Cardiac septum (tissue), 1 donor: ENCODE results near the gene TAF9B. TPM values are rescaled to one million over a fixed set of nuclear protein-coding genes. Genes with fewer than 3 reads are reported as not detected.
"Not testable (repeated sequence)": the region's sequence is repeated elsewhere in the genome, so short reads cannot be mapped to it uniquely, and the experiment has no call there.

ENCODE experiments used
- DNase-seq: peaks from one replicate; pipeline ENCODE4 v3.0.0-alpha.2; 2020; ENCODE audit warnings: low spot score
- intact Hi-C: fragments of 100-400 bp; cut with DNase I; formaldehyde crosslinking; loops from one replicate; pipeline ENCODE4 v1.14.0; 2022
- total RNA-seq: library from RNA; stranded (reverse); fragmentation: NEBNext Ultra II Directional; extraction: Animal tissue kit (Norgen Biotek cat#: 25700); gene quantifications from one replicate; pipeline ENCODE4 v1.2.1, GENCODE V29; 2021
- donor health status: DM: no; HTN: no; CAD: no.

Gene TAF9B
- total RNA-seq, 1 donor from 2014 or later = 19.6 TPM

GRCh38 chrX:78119521-78120227, 19.8 kb downstream of the TAF9B start:
- intact Hi-C loops = no loop called here
- no peak for DNase-seq

- intact Hi-C loops = no loop called here
- DNase-seq = no peak
Observed at GRCh38 chrX:78118628-78119027, 20.8 kb downstream of the TAF9B start.

GRCh38 chrX:78116766-78117165, 22.7 kb downstream of the TAF9B start:
- intact Hi-C loops = no loop called here

DNA sequence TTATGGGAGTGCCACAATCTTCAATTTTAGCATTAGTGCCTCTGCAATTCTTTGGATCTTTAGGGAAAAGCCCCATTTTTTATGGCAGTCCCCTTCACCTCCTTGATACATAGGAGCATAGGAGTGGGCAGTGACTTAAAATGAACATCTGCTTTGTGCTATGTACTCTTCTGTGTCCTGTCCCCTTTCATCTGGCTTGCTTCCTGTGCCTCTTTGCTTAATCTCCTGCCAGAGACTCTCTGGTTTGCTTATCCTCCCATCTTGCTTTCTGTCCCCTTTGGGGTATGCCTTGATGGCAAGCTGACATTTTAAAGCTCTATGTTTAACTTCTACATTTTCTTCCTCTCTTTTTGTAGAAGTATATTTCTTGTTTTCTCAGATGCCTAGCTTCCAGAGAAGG, 23.1 kb downstream of the TAF9B start:
- DNase-seq = no peak
- intact Hi-C loops = no loop called here

More at GRCh38 chrX:78116766-78117165, 22.7 kb downstream of the TAF9B start:
- no peak for DNase-seq

DNA sequence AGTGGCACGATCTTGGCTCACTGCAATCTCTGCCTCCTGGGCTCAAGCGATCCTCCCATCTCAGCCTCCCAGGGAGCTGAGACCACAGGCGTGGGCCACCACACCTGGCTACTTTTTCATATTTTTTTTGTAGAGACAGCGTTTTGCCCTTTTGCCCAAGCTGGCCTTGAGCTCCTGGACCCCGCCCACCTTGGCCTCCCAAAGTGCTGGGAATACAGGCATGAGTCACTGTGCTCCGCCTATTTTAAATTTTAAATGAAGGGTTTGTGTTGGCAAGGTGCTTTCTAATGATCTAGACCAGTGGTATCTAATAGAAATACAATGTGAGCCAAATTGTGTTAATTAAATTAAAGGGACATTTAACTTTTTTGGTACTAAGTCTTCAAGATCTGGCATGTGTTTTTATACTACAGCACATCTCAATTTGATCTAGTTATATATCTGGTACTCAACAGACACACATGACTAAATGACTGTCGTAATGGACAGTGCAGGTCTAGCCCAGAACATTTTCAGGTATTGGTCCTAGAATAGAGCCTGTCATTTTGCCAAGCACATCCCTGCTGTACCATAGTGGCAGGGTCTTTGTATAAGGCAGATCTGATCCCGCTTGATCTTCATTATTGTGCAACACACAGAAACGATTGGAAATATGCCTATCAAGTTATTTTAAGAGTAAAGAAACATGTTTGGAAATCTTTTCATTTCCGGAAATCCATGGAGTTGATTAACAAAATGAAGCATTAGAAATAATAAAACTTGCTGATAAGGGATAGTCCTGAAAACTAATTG, 28.1 kb downstream of the TAF9B start:
- no peak for DNase-seq
- intact Hi-C loops = no loop called here

DNA sequence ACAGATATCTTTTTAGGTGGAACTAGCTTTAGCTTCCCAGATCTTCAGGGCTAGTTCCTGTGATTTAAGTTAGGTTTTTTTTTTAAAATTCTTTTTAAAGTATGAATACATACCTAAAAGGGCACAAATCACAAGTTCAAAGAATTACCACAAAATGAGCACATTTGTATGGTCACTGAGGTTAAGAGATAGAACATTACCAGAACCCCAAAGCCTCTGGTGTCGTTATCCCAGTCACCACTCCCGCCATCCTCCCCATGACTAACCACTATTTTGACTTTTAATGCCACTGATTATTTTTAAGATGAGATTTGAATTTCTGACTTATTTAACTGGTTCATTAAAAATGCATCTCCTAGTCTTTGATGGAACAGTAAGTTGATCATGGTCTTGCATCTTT, 30.0 kb downstream of the TAF9B start:
- intact Hi-C loops = no loop called here
- DNase-seq = no peak

GRCh38 chrX:78106651-78106986, 32.8 kb downstream of the TAF9B start:
- intact Hi-C loops = no loop called here
- DNase-seq = no peak

GRCh38 chrX:78105944-78106650, 33.4 kb downstream of the TAF9B start:
- intact Hi-C loops = no loop called here

DNA sequence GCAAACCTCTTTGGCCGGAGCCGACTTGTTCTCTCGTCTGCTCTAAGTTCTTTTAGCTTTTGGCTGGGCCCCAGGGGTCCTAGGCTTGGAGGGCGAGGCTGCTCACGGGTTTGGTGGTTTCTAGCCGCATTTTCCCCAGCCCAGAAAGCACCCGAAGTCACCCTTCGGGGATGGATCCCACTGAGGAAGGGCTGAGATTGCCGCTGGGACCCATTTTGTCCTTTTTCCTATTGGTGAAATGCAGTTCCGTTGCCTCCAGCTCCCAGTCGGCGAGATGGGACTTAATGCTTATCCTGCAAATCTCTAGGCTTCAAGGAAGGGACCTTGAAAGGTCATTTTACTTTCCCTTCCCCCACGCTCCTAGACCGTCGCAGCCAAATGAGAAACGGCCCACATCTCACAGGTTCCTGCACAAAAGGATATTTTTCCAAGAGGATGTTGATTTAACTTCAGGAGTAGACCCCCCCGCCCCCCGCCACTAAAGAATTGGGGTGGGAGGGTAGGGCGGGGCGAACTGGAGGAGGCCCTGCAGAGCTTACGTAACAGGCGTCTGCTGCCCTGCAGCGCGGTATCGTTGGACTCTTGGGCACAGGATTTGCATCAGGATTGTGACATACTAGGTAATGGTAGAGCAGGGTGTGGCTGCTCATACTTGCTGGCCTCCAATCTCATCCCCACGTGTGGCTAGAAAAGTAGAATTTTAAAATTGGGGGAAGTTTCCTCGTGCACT, 34.8 kb downstream of the TAF9B start:
- intact Hi-C loops = no loop called here
- peak; percentile 78 for DNase-seq

More at GRCh38 chrX:78105944-78106650, 33.4 kb downstream of the TAF9B start:
- no peak for DNase-seq

GRCh38 chrX:78103623-78104446, 35.6 kb downstream of the TAF9B start, which contains the start of gene PGK1:
Gene PGK1 (plus strand): TSS chrX:78104248. CDS start chrX:78104341, 93 bp downstream.
- intact Hi-C loops = loop anchor here (2.0 kb wide), 1 partner anchor 193 kb away; the partner anchor contains the start of gene ATP7A
- peak; percentile 97 for DNase-seq

GRCh38 chrX:78103001-78103622, 36.3 kb downstream of the TAF9B start:
- no peak for DNase-seq
- intact Hi-C loops = loop anchor here (2.0 kb wide), 1 partner anchor 192 kb away; the partner anchor contains the start of gene ATP7A

GRCh38 chrX:78102091-78102490, 37.4 kb downstream of the TAF9B start:
- intact Hi-C loops = loop anchor here (2.0 kb wide), 1 partner anchor 191 kb away; the partner anchor contains the start of gene ATP7A
- no peak for DNase-seq

- no peak for DNase-seq
- intact Hi-C loops = no loop called here
Observed at GRCh38 chrX:78098108-78098507, 41.3 kb downstream of the TAF9B start.

GRCh38 chrX:78092296-78092695, 47.2 kb downstream of the TAF9B start:
- no peak for DNase-seq
- intact Hi-C loops = no loop called here

- intact Hi-C loops, DNase-seq: not testable (repeated sequence)
Observed at GRCh38 chrX:78081413-78081812, 58.0 kb downstream of the TAF9B start.
